Caco-2 (cell line): Measurements from ENCODE around the gene YPEL3. TPM values are rescaled to one million over a fixed set of nuclear protein-coding genes. Genes with fewer than 3 reads are reported as not detected.

Source experiments
- BruUV-seq: library from RNA; stranded (reverse); fragments of 400-500 nt; replicated peaks from 2 replicates; lab custom pipeline; 2021; lab: Mats Ljungman, UMichigan
- CTCF ChIA-PET: fragments of 300-600 bp; sonication (Branson Sonifier 250); formaldehyde crosslinking; loops from one replicate; lab custom pipeline; 2022; ENCODE audit warnings: antibody characterized with exemption; lab: Charles Lee
- POLR2A ChIA-PET: fragments of 300-600 bp; sonication (Branson Sonifier 250); formaldehyde crosslinking; loops from one replicate; lab custom pipeline; 2022; ENCODE audit warnings: antibody characterized with exemption; lab: Charles Lee
- DNase-seq, 2 experiments: peaks; one replicate each; pipeline versions ENCODE4 v3.0.0 to v3.0.0-alpha.2; 2020 to 2022
- H3K27me3 ChIP-seq: replicated peaks from 2 replicates; pipeline ENCODE4 v1.6.0; 2011; ENCODE audit warnings: low read length; ENCODE audit not compliant: control insufficient read depth, insufficient read depth
- H3K36me3 ChIP-seq: 2 replicates; pipeline ENCODE4 v1.5.1; 2011; ENCODE audit warnings: low read length; ENCODE audit not compliant: control insufficient read depth, insufficient read depth
- H3K4me1 ChIP-seq: fragments of 250-450 bp; sonication (Bioruptor Pico); 2 replicates; pipeline ENCODE4 v1.5.1; 2020; ENCODE audit warnings: mild to moderate bottlenecking
- H3K4me3 ChIP-seq: 2 replicates; pipeline ENCODE4 v1.5.1; 2011; ENCODE audit warnings: low read depth, mild to moderate bottlenecking, control low read depth, low read length
- H3K9me3 ChIP-seq: fragments of 250-450 bp; sonication (Bioruptor Pico); 2 replicates; pipeline ENCODE4 v1.5.1; 2020; ENCODE audit warnings: mild to moderate bottlenecking, moderate library complexity
- H3K27ac Mint-ChIP-seq: one replicate; pipeline ENCODE4 v1.8.0; 2022; ENCODE audit warnings: mixed read lengths; ENCODE audit not compliant: unreplicated experiment
- H3K27me3 Mint-ChIP-seq: one replicate; pipeline ENCODE4 v1.8.0; 2022; ENCODE audit warnings: mixed read lengths; ENCODE audit not compliant: insufficient read depth, unreplicated experiment
- H3K36me3 Mint-ChIP-seq: one replicate; pipeline ENCODE4 v1.8.0; 2022; ENCODE audit warnings: mild to moderate bottlenecking, mixed read lengths; ENCODE audit not compliant: insufficient read depth, unreplicated experiment
- H3K4me1 Mint-ChIP-seq: one replicate; pipeline ENCODE4 v1.8.0; 2022; ENCODE audit warnings: low read depth, mixed read lengths; ENCODE audit not compliant: unreplicated experiment
- H3K4me3 Mint-ChIP-seq: one replicate; pipeline ENCODE4 v1.8.0; 2022; ENCODE audit warnings: mild to moderate bottlenecking, moderate library complexity, mixed read lengths; ENCODE audit not compliant: unreplicated experiment
- H3K9me3 Mint-ChIP-seq: one replicate; pipeline ENCODE4 v1.8.0; 2022; ENCODE audit warnings: mixed read lengths; ENCODE audit not compliant: unreplicated experiment
- CTCF ChIP-seq, 2 experiments: fragments of 200-600 bp in 1 of 2; IDR thresholded peaks; 1 replicate in 1 of 2; 2 replicates in 1 of 2; pipeline versions ENCODE4 v1.5.1 to v1.8.0; 2011 to 2022; ENCODE audit warnings: antibody characterized with exemption in 1 of 2, control low read depth in 1 of 2, inconsistent platforms in 1 of 2, low read depth in 1 of 2, low read length in 1 of 2, mild to moderate bottlenecking in 1 of 2, moderate library complexity in 1 of 2; ENCODE audit not compliant: insufficient read depth in 1 of 2, severe bottlenecking in 1 of 2, unreplicated experiment in 1 of 2
- intact Hi-C: fragments of 100-400 bp; cut with micrococcal nuclease; formaldehyde crosslinking; loops from one replicate; pipeline ENCODE4 v1.10.0; 2022; ENCODE audit not compliant: unreplicated experiment
- total RNA-seq: library from RNA; stranded (reverse); gene quantifications from 2 replicates; pipeline ENCODE4 v1.2.3, GENCODE V29; 2022

Gene YPEL3
- total RNA-seq, 1 experiment from 2014 or later = 26.3 TPM

DNA sequence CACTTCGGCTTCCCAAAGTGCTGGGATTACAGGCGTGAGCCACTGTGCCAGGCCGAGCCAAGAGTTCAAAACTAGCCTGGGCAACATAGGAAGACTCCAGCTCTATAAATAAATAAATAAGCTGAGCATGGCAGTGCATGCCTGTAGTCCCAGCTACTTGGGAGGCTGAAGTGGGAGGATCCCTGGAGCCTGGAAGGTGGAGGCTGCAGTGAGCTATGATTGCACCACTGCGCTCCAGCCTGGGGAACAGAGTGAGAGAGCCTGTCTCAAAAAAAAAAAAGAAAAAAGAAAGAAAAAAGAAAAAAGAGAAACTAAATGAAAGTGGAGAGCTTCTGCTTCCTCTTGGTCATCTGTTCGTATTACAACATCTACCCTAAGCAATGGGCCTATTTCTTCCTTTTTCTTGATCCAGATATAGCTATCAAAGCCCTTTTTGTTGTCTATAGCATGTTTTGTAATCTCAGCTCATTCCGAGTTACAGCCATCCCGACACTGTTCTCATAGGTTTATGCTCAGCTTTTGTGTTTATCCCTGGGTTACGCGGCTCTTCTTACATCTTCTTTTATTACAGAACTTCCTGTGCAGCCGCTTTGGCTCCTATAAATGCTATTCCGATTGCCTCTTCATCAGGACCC is 41.1 kb upstream of the YPEL3 start:
- H3K9me3 Mint-ChIP-seq = no peaks in the 10 kb centered on the region
- CTCF ChIA-PET = no interaction called here
- Histone ChIP-seq H3K9me3 (no peaks in the 10 kb centered on the region), H3K4me1 (peaks cover 9% of the 10 kb centered on the region; the same call in 1 of the 2 replicates), H3K4me3 (no peak overlapping the region), H3K27me3 (no peaks in the 10 kb centered on the region), H3K36me3 (no peaks in the 10 kb centered on the region)
- no peak for DNase-seq
- no peaks in the 10 kb centered on the region for H3K27me3 Mint-ChIP-seq
- H3K27ac Mint-ChIP-seq = no peak overlapping the region
- no peak for TF ChIP-seq CTCF (IDR thresholded peaks at IDR 0.05; ENCODE audit: insufficient read depth in 1 of 2, low read depth in 1 of 2, low read length in 1 of 2, severe bottlenecking in 1 of 2, unreplicated experiment in 1 of 2)
- POLR2A ChIA-PET = no interaction called here
- BruUV-seq = no TSS peak
- H3K4me1 Mint-ChIP-seq = peaks cover 8% of the 10 kb centered on the region
- no peaks in the 10 kb centered on the region for H3K36me3 Mint-ChIP-seq
- intact Hi-C loops = no loop called here
- H3K4me3 Mint-ChIP-seq = no peak overlapping the region

GRCh38 chr16:30132591-30132990 is 36.6 kb upstream of the YPEL3 start:
- H3K4me1 Mint-ChIP-seq = no peaks in the 10 kb centered on the region
- no peak overlapping the region for H3K4me3 Mint-ChIP-seq
- H3K36me3 ChIP-seq = no peaks in the 10 kb centered on the region
- peaks cover 6% of the 10 kb centered on the region for H3K36me3 Mint-ChIP-seq
- no peak overlapping the region for H3K4me3 ChIP-seq
- CTCF ChIA-PET = no interaction called here
- intact Hi-C loops = no loop called here
- H3K27ac Mint-ChIP-seq = no peak overlapping the region
- BruUV-seq = no TSS peak
- H3K9me3 ChIP-seq = no peaks in the 10 kb centered on the region
- no peaks in the 10 kb centered on the region for H3K4me1 ChIP-seq
- POLR2A ChIA-PET = interaction anchor here (0.6 kb wide), 1 partner anchor 20 kb away, joined by 10 read pairs; no protein-coding TSS in a partner anchor
- TF ChIP-seq CTCF (IDR thresholded peaks at IDR 0.05; ENCODE audit: insufficient read depth in 1 of 2, low read depth in 1 of 2, low read length in 1 of 2, severe bottlenecking in 1 of 2, unreplicated experiment in 1 of 2) = no peak
- no peaks in the 10 kb centered on the region for H3K27me3 Mint-ChIP-seq
- H3K9me3 Mint-ChIP-seq = no peaks in the 10 kb centered on the region
- no peak for DNase-seq
- no peaks in the 10 kb centered on the region for H3K27me3 ChIP-seq

- H3K27me3 ChIP-seq = no peaks in the 10 kb centered on the region
- ChIA-PET CTCF (no interaction called here), POLR2A (no interaction called here)
- no TSS peak for BruUV-seq
- H3K27me3 Mint-ChIP-seq = no peaks in the 10 kb centered on the region
- H3K4me3 Mint-ChIP-seq = no peak overlapping the region
- TF ChIP-seq CTCF (IDR thresholded peaks at IDR 0.05; ENCODE audit: insufficient read depth in 1 of 2, low read depth in 1 of 2, low read length in 1 of 2, severe bottlenecking in 1 of 2, unreplicated experiment in 1 of 2) = no peak
- no peak for DNase-seq
- H3K4me1 Mint-ChIP-seq = no peaks in the 10 kb centered on the region
- H3K4me1 ChIP-seq = no peaks in the 10 kb centered on the region
- H3K36me3 Mint-ChIP-seq = peaks cover 6% of the 10 kb centered on the region
- no peaks in the 10 kb centered on the region for H3K9me3 ChIP-seq
- no peaks in the 10 kb centered on the region for H3K36me3 ChIP-seq
- H3K9me3 Mint-ChIP-seq = no peaks in the 10 kb centered on the region
- no peak overlapping the region for H3K27ac Mint-ChIP-seq
- intact Hi-C loops = no loop called here
- no peak overlapping the region for H3K4me3 ChIP-seq
Observed at GRCh38 chr16:30131869-30132475, 36.0 kb upstream of the YPEL3 start.
